HG03060 (cell line): ENCODE data around the gene XCL1.
"Not testable (repeated sequence)": the region's sequence is repeated elsewhere in the genome, so short reads cannot be mapped to it uniquely, and the experiment has no call there.

ENCODE experiments used
- ATAC-seq: cut with Tn5 transposase; IDR thresholded peaks from one replicate; pipeline ENCODE4 v1.9.1; 2021; ENCODE audit warnings: low read depth, moderate number of reproducible peaks; ENCODE audit not compliant: unreplicated experiment

XCL1 gene

GRCh38 chr1:168576245-168576688, at the start of gene XCL1:
Gene XCL1 (plus strand): TSS chr1:168576605. CDS start chr1:168576638, 33 bp downstream.
- ATAC-seq = not testable (repeated sequence)

- ATAC-seq = no peak
Measured at GRCh38 chr1:168529518-168529917, 46.9 kb upstream of the XCL1 start.

GRCh38 chr1:168531615-168532345, 44.6 kb upstream of the XCL1 start:
- ATAC-seq = no peak

- ATAC-seq = no peak
Measured at GRCh38 chr1:168535536-168535935, 40.9 kb upstream of the XCL1 start.

GRCh38 chr1:168540798-168541197, 35.6 kb upstream of the XCL1 start:
- ATAC-seq = not testable (repeated sequence)

GRCh38 chr1:168542978-168543377, 33.4 kb upstream of the XCL1 start:
- not testable (repeated sequence) for ATAC-seq

- ATAC-seq = not testable (repeated sequence)
Measured at GRCh38 chr1:168543840-168544498, 32.4 kb upstream of the XCL1 start, which contains the start of gene XCL2. Gene XCL2 (minus strand): TSS chr1:168543997. CDS start chr1:168543964, 33 bp downstream.

GRCh38 chr1:168545678-168546552, 30.5 kb upstream of the XCL1 start:
- ATAC-seq = not testable (repeated sequence)

GRCh38 chr1:168546553-168546895, 29.9 kb upstream of the XCL1 start:
- not testable (repeated sequence) for ATAC-seq

- ATAC-seq = no peak
Measured at GRCh38 chr1:168550971-168551370, 25.4 kb upstream of the XCL1 start.

GRCh38 chr1:168551688-168552087, 24.7 kb upstream of the XCL1 start:
- no peak for ATAC-seq

GRCh38 chr1:168552961-168553360, 23.4 kb upstream of the XCL1 start:
- no peak for ATAC-seq

- no peak for ATAC-seq
Measured at GRCh38 chr1:168553680-168554553, 22.5 kb upstream of the XCL1 start.

- no peak for ATAC-seq
Measured at GRCh38 chr1:168554603-168555483, 21.6 kb upstream of the XCL1 start.

GRCh38 chr1:168555508-168556046, 20.8 kb upstream of the XCL1 start:
- no peak for ATAC-seq

GRCh38 chr1:168556647-168557046, 19.8 kb upstream of the XCL1 start:
- ATAC-seq = no peak

GRCh38 chr1:168560370-168560769, 16.0 kb upstream of the XCL1 start:
- no peak for ATAC-seq

GRCh38 chr1:168561989-168562388, 14.4 kb upstream of the XCL1 start:
- no peak for ATAC-seq

- no peak for ATAC-seq
Measured at GRCh38 chr1:168565825-168566224, 10.6 kb upstream of the XCL1 start.
